ENCODE data around the gene PCDH1.

PCDH1 gene

GRCh38 chr5:141873933-141874261, 4.3 kb downstream of the PCDH1 start:
- DNase-seq (ENCODE audit: low read depth) = no peak

GRCh38 chr5:141872496-141873356, 5.5 kb downstream of the PCDH1 start:
- no peak for DNase-seq (ENCODE audit: low read depth)

GRCh38 chr5:141871870-141872269, 6.3 kb downstream of the PCDH1 start:
- no peak for DNase-seq (ENCODE audit: low read depth)

- DNase-seq (ENCODE audit: low read depth) = no peak
Measured at GRCh38 chr5:141870871-141871270, 7.3 kb downstream of the PCDH1 start.

GRCh38 chr5:141870228-141870627, 8.0 kb downstream of the PCDH1 start:
- DNase-seq (ENCODE audit: low read depth) = no peak

GRCh38 chr5:141869514-141869913, 8.7 kb downstream of the PCDH1 start:
- no peak for DNase-seq (ENCODE audit: low read depth)

- no peak for DNase-seq (ENCODE audit: low read depth)
Measured at GRCh38 chr5:141869040-141869439, 9.2 kb downstream of the PCDH1 start.

- no peak for DNase-seq (ENCODE audit: low read depth)
Measured at GRCh38 chr5:141868541-141868940, 9.7 kb downstream of the PCDH1 start.

- no peak for DNase-seq (ENCODE audit: low read depth)
Measured at GRCh38 chr5:141867651-141868050, 10.6 kb downstream of the PCDH1 start.

- DNase-seq (ENCODE audit: low read depth) = no peak
Measured at GRCh38 chr5:141867139-141867538, 11.1 kb downstream of the PCDH1 start.

GRCh38 chr5:141866096-141866495, 12.1 kb downstream of the PCDH1 start:
- DNase-seq (ENCODE audit: low read depth) = no peak

GRCh38 chr5:141865406-141865805, 12.8 kb downstream of the PCDH1 start:
- no peak for DNase-seq (ENCODE audit: low read depth)

GRCh38 chr5:141864371-141865370, 13.5 kb downstream of the PCDH1 start:
- DNase-seq (ENCODE audit: low read depth) = no peak

GRCh38 chr5:141863569-141864178, 14.5 kb downstream of the PCDH1 start:
- DNase-seq (ENCODE audit: low read depth) = no peak

- DNase-seq (ENCODE audit: low read depth) = no peak
Measured at GRCh38 chr5:141862936-141863543, 15.2 kb downstream of the PCDH1 start.

GRCh38 chr5:141861194-141861593, 17.0 kb downstream of the PCDH1 start:
- DNase-seq (ENCODE audit: low read depth) = no peak

- no peak for DNase-seq (ENCODE audit: low read depth)
Measured at GRCh38 chr5:141858079-141858765, 20.0 kb downstream of the PCDH1 start.

- no peak for DNase-seq (ENCODE audit: low read depth)
Measured at GRCh38 chr5:141857226-141857625, 21.0 kb downstream of the PCDH1 start.

- no peak for DNase-seq (ENCODE audit: low read depth)
Measured at GRCh38 chr5:141856037-141856790, 22.0 kb downstream of the PCDH1 start.

- DNase-seq (ENCODE audit: low read depth) = no peak
Measured at GRCh38 chr5:141855265-141856036, 22.8 kb downstream of the PCDH1 start.

Measured in stromal cell of bone marrow (primary cell).